GM12864 (cell line): Measurements from ENCODE around the gene NF1.
A peak's percentile ranks its signal among the peaks of the same experiment; 100 is the strongest.

Source experiments
- DNase-seq: peaks from one replicate; pipeline ENCODE4 v3.0.0-alpha.2; 2011; ENCODE audit warnings: low read depth
- H3K4me3 ChIP-seq: 2 replicates; pipeline ENCODE4 v1.5.1; 2011; ENCODE audit warnings: mild to moderate bottlenecking, low read depth, low read length, control low read depth
- CTCF ChIP-seq: IDR thresholded peaks from 2 replicates; pipeline ENCODE4 v1.5.1; 2011; ENCODE audit warnings: low read depth, mild to moderate bottlenecking, moderate library complexity, low read length, control low read depth, inconsistent platforms; ENCODE audit errors: missing control alignments

Gene NF1

GRCh38 chr17:31371511-31372097 lies 276.8 kb downstream of the NF1 start:
- TF ChIP-seq CTCF: no peak
- no peak overlapping the region for H3K4me3 ChIP-seq
- peak; percentile 16 for DNase-seq

- TF ChIP-seq CTCF: peak; percentile 69
- H3K4me3 ChIP-seq: no peak overlapping the region
- peak; percentile 40 for DNase-seq
Measured at GRCh38 chr17:31373150-31374093, 278.6 kb downstream of the NF1 start.

GRCh38 chr17:31374094-31374447 lies 279.3 kb downstream of the NF1 start:
- no peak overlapping the region for H3K4me3 ChIP-seq
- no peak for DNase-seq
- no peak for TF ChIP-seq CTCF

- no peak for DNase-seq
- TF ChIP-seq CTCF: no peak
- no peak overlapping the region for H3K4me3 ChIP-seq
Measured at GRCh38 chr17:31374503-31374902, 279.7 kb downstream of the NF1 start.

- H3K4me3 ChIP-seq: no peak overlapping the region
- DNase-seq: no peak
- TF ChIP-seq CTCF: no peak
Measured at GRCh38 chr17:31378638-31379037, 283.9 kb downstream of the NF1 start.

GRCh38 chr17:31379597-31380205 lies 284.9 kb downstream of the NF1 start:
- TF ChIP-seq CTCF: no peak
- DNase-seq: no peak
- no peak overlapping the region for H3K4me3 ChIP-seq
